ENCODE measurements around the gene RNU1-3.
"Not testable (repeated sequence)": the region's sequence is repeated elsewhere in the genome, so short reads cannot be mapped to it uniquely, and the experiment has no call there.

Gene RNU1-3

DNA sequence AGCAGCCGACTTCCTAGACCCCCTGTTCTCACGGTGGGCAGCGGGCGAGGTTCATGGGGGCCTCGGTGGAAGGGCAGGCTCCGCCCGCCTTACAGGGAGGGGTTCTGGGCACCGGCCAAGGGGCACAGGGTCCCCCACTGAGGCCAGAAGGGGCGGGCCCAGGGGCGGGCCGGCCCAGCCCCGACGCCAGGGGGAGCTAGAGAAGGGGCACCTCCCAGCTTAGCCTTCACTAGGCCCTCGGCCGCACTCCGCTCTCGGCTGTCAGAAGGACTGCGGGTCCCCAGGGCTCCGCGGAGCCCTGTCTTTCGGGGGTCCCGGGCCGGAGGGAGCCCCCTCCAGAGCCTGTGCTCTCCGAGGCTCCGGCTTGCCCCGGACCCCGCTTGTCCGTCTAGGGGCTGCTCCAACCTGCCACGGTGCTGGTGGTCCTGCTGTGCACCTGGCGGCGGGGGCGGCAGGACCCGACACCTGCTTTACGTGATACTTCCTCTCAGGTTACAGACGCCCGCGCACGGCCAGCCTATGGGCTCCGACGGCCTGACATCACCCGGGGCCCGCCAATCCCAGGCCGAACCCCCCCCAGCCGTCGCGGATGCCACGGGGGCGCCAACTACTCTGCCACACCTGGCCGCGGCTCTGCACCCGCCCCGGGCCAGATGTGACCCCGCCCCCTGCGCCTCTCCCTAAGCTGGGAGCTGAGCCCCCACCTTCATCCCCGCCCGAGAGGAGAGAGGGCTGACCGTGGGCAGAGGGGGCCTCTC lies 33.6 kb upstream of the RNU1-3 start:
- not testable (repeated sequence) for DNase-seq (ENCODE audit: low read depth); H3K4me3 ChIP-seq (ENCODE audit: control insufficient read depth, low read depth, low read length)

DNA sequence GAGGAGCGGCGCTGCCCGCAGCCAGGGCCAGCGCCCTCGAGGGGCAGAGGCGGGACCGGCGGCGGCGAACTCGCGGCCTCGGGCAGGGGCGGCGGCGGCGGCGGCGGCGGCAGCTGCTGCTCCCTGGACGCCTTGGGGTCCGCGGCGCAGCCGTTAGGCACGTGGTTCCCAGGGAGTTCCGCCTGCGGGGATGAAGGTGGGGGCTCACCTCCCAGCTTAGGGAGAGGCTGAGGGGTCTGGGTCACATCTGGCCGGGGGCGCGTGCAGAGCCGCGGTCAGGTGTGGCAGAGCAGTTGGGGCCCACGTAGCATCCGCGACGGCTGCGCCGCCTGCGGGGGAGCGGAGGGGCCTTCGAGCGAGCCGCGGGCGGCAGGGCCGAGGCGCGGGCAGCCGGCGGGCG lies 32.7 kb upstream of the RNU1-3 start:
- not testable (repeated sequence) for H3K4me3 ChIP-seq (ENCODE audit: control insufficient read depth, low read depth, low read length); DNase-seq (ENCODE audit: low read depth)

DNA sequence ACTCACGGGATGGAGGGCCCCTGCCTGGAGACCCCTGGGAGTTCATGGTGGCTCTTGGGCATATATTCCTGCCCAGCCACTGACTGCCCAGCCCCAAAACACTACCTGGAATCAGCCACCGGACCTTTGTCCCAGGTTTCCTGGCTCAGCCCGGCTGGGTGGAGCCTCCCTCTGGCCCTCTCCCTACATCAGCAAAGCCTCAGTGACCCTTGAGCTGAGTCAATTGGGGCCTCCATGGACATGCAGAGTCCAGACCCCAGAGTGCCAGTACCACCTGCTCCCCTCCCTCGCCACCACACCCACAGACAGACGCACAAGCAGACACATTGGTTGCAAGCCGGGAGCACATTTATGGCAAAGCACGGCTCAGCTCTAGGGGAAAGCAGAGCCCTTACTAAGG lies 30.4 kb upstream of the RNU1-3 start:
- DNase-seq (ENCODE audit: low read depth); H3K4me3 ChIP-seq (ENCODE audit: control insufficient read depth, low read depth, low read length): not testable (repeated sequence)

DNA sequence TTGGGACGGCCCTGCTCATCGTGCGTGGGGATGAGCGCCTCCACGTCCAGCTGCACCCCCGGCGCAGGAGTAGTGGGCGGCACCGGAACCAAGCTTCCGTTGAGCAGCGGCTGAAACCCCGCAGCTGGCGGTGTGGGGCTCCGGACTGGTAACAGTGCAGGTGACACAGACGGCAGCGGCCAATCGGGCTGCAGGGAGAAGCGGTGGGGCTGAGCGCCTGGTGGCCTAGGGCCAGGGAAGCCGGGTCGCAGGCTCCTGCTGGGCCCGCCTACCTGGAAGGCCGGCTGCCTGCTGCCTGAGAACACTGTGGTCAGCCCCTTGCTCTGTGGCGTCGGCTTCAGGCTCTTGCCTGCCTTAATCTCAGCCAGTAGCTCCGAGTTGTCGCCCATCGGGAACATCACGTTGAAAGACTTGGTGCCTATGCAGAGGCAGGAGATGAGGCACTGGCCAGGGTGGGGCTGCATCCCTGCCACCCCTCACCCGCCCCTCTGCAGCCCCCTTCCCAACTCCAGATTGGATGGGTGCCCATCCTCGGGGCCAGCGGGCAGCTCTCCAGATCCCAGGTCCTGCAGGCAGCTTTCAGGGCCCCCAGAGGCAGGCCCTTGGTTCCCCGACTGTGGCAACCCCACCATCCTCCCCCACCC lies 29.9 kb upstream of the RNU1-3 start:
- DNase-seq (ENCODE audit: low read depth); H3K4me3 ChIP-seq (ENCODE audit: control insufficient read depth, low read depth, low read length): not testable (repeated sequence)

DNA sequence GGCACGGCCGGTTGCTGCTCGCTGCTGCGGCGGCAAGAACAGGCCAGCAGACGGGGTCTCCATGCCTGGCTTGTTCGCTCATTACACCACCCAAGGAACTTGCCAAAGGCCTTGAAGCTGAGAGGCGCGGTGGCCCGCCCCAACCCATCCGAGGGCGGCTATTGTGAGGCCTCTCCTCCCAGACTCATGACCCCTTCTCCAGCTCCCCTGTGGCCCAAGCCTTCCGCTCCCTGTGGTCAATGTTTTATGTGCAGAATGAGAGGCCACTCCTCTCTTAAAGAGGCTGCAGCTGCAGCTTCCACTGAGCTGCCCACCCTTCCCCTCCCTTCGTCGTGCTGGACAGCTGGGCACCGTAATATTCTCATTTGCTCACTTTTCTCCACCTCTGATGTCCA lies 27.6 kb upstream of the RNU1-3 start:
- H3K4me3 ChIP-seq (ENCODE audit: control insufficient read depth, low read depth, low read length); DNase-seq (ENCODE audit: low read depth): not testable (repeated sequence)

DNA sequence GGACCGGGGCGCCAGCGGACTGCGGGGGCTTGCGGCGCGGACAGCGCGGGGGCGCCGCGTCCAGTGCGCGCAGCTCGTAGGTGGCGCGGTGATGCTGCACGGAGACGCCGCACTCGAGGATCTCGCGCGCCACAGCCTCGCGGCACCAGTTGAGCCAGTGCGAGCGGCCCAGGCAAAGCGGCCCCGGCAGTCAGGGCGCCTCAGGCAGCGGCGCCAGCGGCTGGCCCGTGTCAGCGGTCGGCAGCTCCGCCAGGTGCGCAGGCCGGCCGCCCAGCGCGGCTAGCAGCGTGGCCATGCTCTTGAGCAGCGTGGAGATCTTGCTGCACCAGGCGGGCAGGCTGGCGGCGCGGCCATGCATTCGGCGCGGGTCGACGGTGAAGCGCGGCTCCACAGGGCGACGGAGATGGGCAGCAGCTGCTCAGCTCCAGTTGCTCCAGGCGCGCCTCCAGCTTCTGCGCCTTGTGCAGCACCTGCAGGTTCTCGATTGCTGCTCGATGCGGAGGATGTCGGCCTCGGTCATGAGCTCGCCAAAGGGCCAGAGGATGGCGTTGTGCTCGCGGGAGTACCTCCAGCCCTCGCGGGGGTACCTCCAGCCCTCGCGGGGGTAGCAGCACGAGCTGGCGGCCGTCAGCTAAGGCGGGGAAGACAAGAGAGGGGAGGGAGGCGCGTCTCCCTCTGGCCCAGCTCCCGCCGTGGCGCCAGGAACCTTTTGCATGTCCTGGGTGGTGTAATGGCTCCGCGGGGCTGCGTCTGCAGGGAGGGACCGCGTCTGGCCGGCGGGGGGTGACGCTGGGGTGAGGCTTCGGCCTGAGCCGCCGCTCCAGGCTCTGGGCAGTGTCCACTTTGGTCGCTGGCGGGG lies 26.9 kb upstream of the RNU1-3 start:
- not testable (repeated sequence) for H3K4me3 ChIP-seq (ENCODE audit: control insufficient read depth, low read depth, low read length); DNase-seq (ENCODE audit: low read depth)

DNA sequence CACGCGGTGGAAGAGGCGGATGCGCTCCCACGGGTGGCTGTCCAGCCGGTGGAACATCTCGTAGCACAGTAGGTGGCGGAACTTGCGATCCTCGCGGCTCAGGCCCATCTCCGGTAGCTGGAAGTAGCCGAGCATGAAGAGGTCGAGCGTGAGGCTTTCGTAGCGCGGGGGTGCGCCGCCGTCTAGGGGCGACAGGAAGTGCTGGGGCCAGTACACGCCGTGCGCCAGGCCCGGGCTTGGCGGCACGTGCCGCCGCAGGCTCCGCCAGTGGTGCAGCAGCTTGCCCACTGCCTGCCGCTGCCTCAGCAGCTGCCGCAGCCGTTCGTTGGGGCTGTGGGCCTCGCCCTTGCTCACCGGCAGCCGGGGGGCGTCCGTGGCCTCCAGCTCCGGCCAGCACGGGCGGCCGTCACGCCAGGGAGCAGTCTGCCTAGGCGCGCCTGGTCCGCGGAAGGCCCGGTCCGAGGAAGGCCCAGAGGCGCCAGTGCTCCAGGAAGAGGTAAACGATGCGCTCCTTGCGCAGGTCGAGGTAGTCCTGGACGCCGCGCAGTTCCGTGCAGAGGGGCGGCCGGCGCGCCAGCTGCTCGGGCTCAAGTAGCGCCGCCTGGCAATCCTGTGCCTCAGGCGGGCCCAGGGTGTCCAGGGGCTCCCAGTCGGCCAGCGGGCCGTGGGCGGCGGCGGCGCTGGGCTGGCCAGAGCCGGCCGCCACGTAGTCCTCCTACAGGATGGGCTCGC lies 26.1 kb upstream of the RNU1-3 start:
- not testable (repeated sequence) for H3K4me3 ChIP-seq (ENCODE audit: control insufficient read depth, low read depth, low read length); DNase-seq (ENCODE audit: low read depth)

DNA sequence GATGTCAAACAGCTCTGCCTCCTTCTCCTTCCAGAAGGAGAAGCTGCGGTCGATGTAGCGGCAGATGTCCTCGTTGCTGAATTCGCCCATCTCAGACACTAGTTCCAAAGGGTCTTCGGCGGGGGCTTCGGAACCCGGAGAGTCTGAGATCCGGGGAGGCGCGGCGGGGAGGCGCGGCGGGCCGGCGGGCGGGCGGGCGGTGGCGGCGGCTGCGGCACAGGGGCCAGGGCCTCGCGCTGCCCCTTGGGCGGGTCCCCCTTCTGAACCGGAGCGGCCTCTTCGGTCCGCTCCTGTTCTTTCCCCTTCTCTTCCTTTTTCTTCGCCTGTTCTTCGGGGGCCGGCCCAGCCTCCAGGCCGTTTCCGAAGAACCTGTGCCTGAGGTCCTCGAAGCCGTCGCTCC lies 25.5 kb upstream of the RNU1-3 start:
- H3K4me3 ChIP-seq (ENCODE audit: control insufficient read depth, low read depth, low read length); DNase-seq (ENCODE audit: low read depth): not testable (repeated sequence)

DNA sequence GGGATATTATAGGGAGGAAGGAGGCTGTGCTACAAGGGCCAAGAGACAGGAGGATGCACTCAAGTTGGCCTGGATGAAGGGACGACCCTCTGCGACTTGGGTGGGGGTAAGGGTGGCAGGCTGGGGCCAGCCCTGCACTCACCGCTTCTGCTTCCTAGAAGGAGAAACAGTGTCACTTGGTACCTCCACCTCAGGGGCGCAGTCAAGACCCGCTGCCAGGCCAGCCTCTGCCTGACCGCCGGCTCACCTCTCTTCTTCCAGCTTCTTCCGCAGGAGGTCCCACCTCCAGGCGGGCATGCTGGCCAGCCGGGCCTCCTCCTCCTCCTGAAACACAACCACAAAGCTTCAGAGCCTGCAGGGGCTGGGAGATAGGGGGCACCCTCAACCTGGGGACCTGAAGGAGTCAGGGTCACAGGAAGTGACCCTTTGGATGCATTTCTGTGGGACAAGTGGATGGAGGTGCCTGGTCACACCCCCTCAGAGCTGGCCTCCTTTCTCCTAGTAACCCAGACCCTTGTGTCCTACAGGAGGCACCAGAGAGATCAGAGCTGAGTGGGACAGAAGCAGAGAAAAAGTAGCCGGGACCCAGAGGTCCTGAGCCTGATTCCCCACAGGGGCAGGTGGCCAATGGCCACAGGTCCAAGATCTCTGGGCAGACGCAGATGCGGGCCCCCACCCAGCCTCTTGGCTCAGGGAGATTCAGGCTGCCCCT lies 24.4 kb upstream of the RNU1-3 start:
- H3K4me3 ChIP-seq (ENCODE audit: control insufficient read depth, low read depth, low read length); DNase-seq (ENCODE audit: low read depth): not testable (repeated sequence)

DNA sequence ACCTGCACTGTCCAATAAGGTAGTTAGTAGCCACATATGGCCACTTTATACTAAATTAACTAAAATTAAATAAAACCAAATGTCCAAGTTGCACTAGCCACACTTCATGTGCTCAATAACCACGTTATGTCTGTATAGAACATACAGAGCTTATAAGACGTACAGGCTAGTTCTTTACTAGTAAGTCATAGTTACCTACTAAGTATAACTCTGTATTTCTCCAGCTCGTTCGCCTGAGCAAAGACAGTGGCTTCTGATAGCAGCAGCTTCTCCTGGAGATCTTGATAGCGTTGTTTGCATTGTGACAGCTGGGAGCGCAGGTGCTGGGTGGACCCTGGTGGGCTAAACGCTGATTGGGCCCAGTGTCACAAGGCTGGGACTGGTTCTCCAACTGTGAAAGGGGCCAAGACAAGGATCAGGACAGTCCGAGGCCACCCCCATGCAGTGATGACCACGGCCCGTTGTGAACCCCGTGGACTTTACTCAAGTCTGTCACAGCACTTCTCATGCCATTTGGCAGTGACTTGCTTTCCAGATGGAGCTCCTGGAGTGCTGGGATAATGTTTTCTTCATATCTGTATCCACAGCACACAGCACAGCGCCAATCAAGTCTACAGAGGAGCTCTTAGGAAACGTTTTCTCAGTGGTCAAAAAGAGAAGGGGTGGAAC lies 20.5 kb upstream of the RNU1-3 start:
- H3K4me3 ChIP-seq (ENCODE audit: control insufficient read depth, low read depth, low read length); DNase-seq (ENCODE audit: low read depth): not testable (repeated sequence)

DNA sequence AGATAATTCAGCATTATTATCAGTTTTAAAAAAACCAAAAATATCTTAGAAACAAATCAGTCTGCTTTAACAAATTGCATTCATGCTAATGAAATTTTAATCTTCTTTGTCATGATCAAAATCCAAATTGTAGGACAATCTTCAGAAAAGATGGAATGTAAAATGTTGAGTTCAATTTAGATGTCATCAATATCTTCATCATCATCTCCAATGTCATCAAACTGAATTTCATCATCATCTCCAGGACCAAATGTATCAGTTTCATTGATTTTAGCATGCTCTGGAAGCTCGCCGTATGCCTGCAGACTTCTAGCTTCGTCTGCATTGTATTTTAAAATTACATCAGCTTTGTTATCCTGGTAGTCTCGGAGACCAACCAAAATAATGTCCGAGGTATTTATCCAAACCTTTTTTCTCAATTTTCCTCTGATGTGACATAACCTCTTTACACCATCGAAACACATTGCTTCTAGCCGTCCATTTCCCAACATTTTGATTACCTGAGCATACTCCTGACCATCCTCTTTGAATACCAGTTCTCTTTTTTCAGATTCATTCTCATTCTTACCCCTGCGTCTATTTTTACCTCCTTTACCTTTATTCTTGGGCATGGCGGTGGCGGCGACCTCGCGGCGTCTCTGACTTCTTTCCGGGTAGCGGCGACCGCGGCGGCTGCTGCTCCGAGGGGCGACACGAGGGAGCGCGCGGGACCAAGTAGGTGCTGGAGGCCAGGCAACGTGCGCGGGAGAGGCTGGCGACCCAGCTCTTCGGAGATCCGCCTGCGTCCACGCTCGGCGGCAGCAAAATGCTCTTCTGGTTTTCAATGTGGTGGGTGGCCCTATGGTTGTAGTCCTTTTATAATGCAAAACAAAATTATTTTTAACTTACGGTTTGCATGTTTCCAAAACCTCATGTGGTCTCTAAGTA lies 19.0 kb upstream of the RNU1-3 start:
- not testable (repeated sequence) for H3K4me3 ChIP-seq (ENCODE audit: control insufficient read depth, low read depth, low read length); DNase-seq (ENCODE audit: low read depth)
